Activated CD4-positive, alpha-beta T cell treated with anti-CD3 and anti-CD28 coated beads, Interleukin-2, amount 10 ng/mL, durations not matched to agents 7 days and 5 days (primary cell): ENCODE results near the gene NCF4. TPM values are rescaled to one million over a fixed set of nuclear protein-coding genes. Genes with fewer than 3 reads are reported as not detected.
A peak's percentile ranks its signal among the peaks of the same experiment; 100 is the strongest.

Experiments used
- CTCF ChIA-PET: fragments of 350-600 bp; sonication (Branson Sonifier 250); formaldehyde crosslinking; loops from one replicate; lab custom pipeline; 2021; ENCODE audit warnings: antibody characterized with exemption; lab: Charles Lee
- POLR2A ChIA-PET: fragments of 350-600 bp; sonication (Branson Sonifier 250); formaldehyde crosslinking; loops from one replicate; lab custom pipeline; 2021; ENCODE audit warnings: antibody characterized with exemption; lab: Charles Lee
- DNase-seq: peaks from one replicate; pipeline ENCODE4 v3.0.0-alpha.2; 2020
- H3K27ac Mint-ChIP-seq: one replicate; pipeline ENCODE4 v1.8.0; 2021; ENCODE audit warnings: mild to moderate bottlenecking, moderate library complexity, mixed read lengths
- H3K27me3 Mint-ChIP-seq: one replicate; pipeline ENCODE4 v1.8.0; 2021; ENCODE audit warnings: mixed read lengths
- H3K36me3 Mint-ChIP-seq: one replicate; pipeline ENCODE4 v1.8.0; 2021; ENCODE audit warnings: low read depth, mixed read lengths
- H3K4me1 Mint-ChIP-seq: one replicate; pipeline ENCODE4 v1.8.0; 2021; ENCODE audit warnings: mixed read lengths
- H3K4me3 Mint-ChIP-seq: one replicate; pipeline ENCODE4 v1.8.0; 2021; ENCODE audit warnings: mild to moderate bottlenecking, moderate library complexity, mixed read lengths
- H3K9me3 Mint-ChIP-seq: one replicate; pipeline ENCODE4 v1.8.0; 2021; ENCODE audit warnings: mixed read lengths
- total RNA-seq, 2 experiments: library from RNA; stranded (reverse); gene quantifications; one replicate each; pipeline ENCODE4 v1.2.3, GENCODE V29; 2021

Gene NCF4
- 10 to 100 TPM; 22.7 to 23.3 TPM for total RNA-seq

DNA sequence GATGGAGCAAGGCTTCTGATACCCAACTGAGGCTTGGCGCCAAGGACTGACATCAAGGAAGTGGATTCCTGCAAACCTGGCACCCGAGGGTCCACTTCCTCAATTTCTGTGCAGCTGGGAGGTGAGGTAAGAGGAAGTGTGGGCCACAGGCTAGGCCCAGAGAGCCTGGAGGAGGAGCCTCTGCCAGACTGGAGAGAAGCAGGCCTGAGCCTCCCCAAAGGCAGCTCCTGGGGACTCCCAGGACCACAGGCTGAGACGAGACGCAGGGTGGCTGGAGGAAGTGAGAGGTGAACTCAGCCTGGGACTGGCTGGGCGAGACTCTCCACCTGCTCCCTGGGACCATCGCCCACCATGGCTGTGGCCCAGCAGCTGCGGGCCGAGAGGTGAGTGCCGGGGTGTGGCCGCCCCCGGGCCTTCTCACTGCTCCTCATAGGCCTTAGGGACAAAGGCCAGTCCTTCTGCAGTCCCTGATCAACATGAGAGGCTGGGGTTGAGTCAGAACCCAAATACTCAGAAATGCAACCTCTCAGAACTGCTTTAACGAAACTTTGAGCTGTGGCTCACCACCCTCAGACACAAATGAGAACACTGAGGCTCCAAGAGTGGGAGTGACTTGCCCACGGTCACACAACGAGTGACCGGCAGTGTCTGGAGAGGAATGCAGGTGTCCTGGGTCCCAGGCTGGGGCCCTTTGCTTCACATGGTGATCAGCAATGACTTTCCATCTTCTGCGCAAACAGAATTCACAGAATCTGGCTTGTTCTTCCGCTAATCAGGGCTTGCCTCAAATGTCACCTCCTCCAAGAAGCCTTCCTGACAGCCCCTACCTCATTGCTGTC lies at the start of gene NCF4:
NCF4 (plus strand) TSS at position 186 of the 839 bp plus-strand sequence; CDS start at position 352, 166 bp downstream.
- CTCF ChIA-PET = interaction anchor here (0.6 to 2.6 kb wide), 12 partner anchors 8 to 551 kb away, joined by 3 to 10 read pairs (median 4); no protein-coding TSS in a partner anchor
- peaks cover 7% of the 10 kb centered on the region for H3K27me3 Mint-ChIP-seq
- peak within 1 kb of the TSS; percentile 66 for H3K4me3 Mint-ChIP-seq
- H3K27ac Mint-ChIP-seq = peak within 1 kb of the TSS; percentile 96
- POLR2A ChIA-PET = interaction anchor here (0.9 kb wide), 1 partner anchor 85 kb away, joined by 3 read pairs; the partner anchor contains the start of gene IFT27
- peak; percentile 53 for DNase-seq
- H3K9me3 Mint-ChIP-seq = no peaks in the 10 kb centered on the region
- peaks cover 41% of the 10 kb centered on the region for H3K4me1 Mint-ChIP-seq
- peaks cover 10% of the 10 kb centered on the region for H3K36me3 Mint-ChIP-seq

DNA sequence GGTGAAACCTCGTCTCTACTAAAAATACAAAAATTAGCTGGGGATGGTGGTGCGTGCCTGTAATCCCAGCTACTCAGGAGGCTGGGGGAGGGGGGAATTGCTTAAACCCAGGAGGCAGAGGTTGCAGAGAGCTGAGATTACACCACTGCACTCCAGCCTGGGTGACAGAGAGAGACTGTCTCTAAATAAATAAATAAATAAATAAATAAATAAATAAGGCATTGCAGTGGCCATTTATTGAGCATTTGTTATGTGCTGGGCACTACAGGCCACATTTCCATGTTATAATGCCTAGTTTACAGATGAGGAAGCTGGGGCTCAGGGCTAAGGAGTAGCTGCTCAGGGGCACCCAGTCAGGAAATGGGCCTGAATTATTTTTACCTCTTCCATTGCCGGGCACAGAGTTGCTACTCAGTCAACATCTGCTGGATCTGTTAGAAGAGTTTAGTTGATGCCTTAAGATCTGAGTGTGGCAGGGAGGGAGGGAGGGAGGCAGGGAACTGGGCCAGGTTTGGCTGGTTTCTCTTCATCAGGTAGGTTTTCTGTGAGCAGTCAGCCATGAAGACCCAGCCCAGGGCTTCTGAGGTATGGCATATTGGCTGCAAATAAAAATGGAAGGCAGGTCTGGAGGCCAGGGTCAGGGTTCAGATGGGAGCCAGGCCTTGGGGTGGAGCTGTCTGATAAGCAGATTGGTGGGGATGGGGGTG lies 49.6 kb upstream of the NCF4 start:
- Mint-ChIP-seq H3K36me3 (no peaks in the 10 kb centered on the region), H3K9me3 (no peaks in the 10 kb centered on the region), H3K4me3 (no peak overlapping the region), H3K27me3 (peaks cover 35% of the 10 kb centered on the region), H3K4me1 (peaks cover 19% of the 10 kb centered on the region), H3K27ac (no peak overlapping the region)
- ChIA-PET CTCF (interaction anchor here (0.5 to 4.3 kb wide), 4 partner anchors 23 to 287 kb away, joined by 3 to 11 read pairs (median 4); no protein-coding TSS in a partner anchor), POLR2A (no interaction called here)
- DNase-seq = no peak

GRCh38 chr22:36814801-36815200 lies 46.0 kb upstream of the NCF4 start:
- no peak for DNase-seq
- no peak overlapping the region for H3K27ac Mint-ChIP-seq
- H3K4me1 Mint-ChIP-seq = peaks cover 4% of the 10 kb centered on the region
- ChIA-PET POLR2A (no interaction called here), CTCF (interaction anchor here (0.7 kb wide), 1 partner anchor 24 kb away, joined by 4 read pairs; no protein-coding TSS in a partner anchor)
- H3K4me3 Mint-ChIP-seq = no peak overlapping the region
- H3K27me3 Mint-ChIP-seq = peaks cover 66% of the 10 kb centered on the region
- no peaks in the 10 kb centered on the region for H3K9me3 Mint-ChIP-seq
- H3K36me3 Mint-ChIP-seq = no peaks in the 10 kb centered on the region

GRCh38 chr22:36815558-36816338 lies 45.1 kb upstream of the NCF4 start:
- Mint-ChIP-seq H3K9me3 (no peaks in the 10 kb centered on the region), H3K36me3 (no peaks in the 10 kb centered on the region), H3K27me3 (peaks cover 75% of the 10 kb centered on the region), H3K4me3 (no peak overlapping the region), H3K27ac (no peak overlapping the region), H3K4me1 (peaks cover 4% of the 10 kb centered on the region)
- ChIA-PET POLR2A (no interaction called here), CTCF (no interaction called here)
- no peak for DNase-seq

DNA sequence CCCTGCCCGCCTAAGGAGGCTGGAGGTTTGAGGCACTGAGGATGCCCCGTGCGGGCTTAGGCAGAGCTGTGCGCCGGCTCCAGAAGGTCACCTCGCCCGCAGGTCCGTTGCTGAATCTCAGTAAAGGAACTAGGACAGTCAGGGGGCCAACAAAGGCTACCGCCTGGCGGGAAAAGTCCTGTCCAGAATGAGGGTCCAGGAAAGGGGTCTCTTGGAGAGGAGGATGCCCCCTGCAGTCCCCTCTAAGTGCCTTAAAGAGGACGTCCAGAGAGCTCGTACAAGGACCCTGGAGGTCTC lies 44.5 kb upstream of the NCF4 start:
- no peaks in the 10 kb centered on the region for H3K36me3 Mint-ChIP-seq
- POLR2A ChIA-PET = no interaction called here
- peaks cover 4% of the 10 kb centered on the region for H3K4me1 Mint-ChIP-seq
- CTCF ChIA-PET = no interaction called here
- H3K9me3 Mint-ChIP-seq = no peaks in the 10 kb centered on the region
- DNase-seq = no peak
- H3K4me3 Mint-ChIP-seq = no peak overlapping the region
- peaks cover 77% of the 10 kb centered on the region for H3K27me3 Mint-ChIP-seq
- no peak overlapping the region for H3K27ac Mint-ChIP-seq

GRCh38 chr22:36816636-36817524 lies 43.9 kb upstream of the NCF4 start, which contains the start of gene PVALB:
Gene PVALB, minus strand, starts transcription at chr22:36817035. Its CDS starts 30 bp downstream, at chr22:36817005.
- DNase-seq = no peak
- POLR2A ChIA-PET = no interaction called here

DNA sequence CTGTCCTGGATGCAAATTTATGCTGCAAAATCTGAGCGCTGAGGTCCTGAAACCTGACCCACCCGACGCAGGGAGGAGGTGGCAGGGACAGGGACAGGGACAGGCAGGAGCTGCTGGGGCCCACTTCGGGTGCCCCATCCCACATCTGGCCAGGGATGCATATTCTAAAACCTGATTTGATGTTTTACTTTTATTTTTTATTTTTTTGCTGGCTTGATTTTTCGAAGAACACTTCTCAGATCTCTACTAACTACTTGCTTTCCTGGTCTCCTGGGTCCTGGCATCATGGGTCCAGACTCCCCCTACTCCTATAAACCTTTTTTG lies 43.3 kb upstream of the NCF4 start:
- ChIA-PET POLR2A (no interaction called here), CTCF (no interaction called here)
- no peak overlapping the region for H3K27ac Mint-ChIP-seq
- H3K4me3 Mint-ChIP-seq = no peak overlapping the region
- H3K36me3 Mint-ChIP-seq = no peaks in the 10 kb centered on the region
- H3K27me3 Mint-ChIP-seq = peaks cover 77% of the 10 kb centered on the region
- H3K4me1 Mint-ChIP-seq = peaks cover 4% of the 10 kb centered on the region
- DNase-seq = no peak
- no peaks in the 10 kb centered on the region for H3K9me3 Mint-ChIP-seq

More at GRCh38 chr22:36816636-36817524, 43.9 kb upstream of the NCF4 start, which contains the start of gene PVALB:
- Mint-ChIP-seq H3K4me3 (no peak within 1 kb of the TSS), H3K27me3 (peaks cover 77% of the 10 kb centered on the region), H3K4me1 (peaks cover 4% of the 10 kb centered on the region), H3K27ac (no peak within 1 kb of the TSS), H3K36me3 (no peaks in the 10 kb centered on the region), H3K9me3 (no peaks in the 10 kb centered on the region)
- CTCF ChIA-PET = no interaction called here

- H3K4me3 Mint-ChIP-seq = no peak overlapping the region
Measured at GRCh38 chr22:36818010-36818642, 42.7 kb upstream of the NCF4 start.

GRCh38 chr22:36819112-36819511 lies 41.7 kb upstream of the NCF4 start:
- no peaks in the 10 kb centered on the region for H3K9me3 Mint-ChIP-seq
- no peak for DNase-seq
- H3K36me3 Mint-ChIP-seq = no peaks in the 10 kb centered on the region
- H3K27ac Mint-ChIP-seq = no peak overlapping the region
- peaks cover 63% of the 10 kb centered on the region for H3K27me3 Mint-ChIP-seq
- H3K4me3 Mint-ChIP-seq = no peak overlapping the region
- ChIA-PET POLR2A (no interaction called here), CTCF (interaction anchor here (1.7 kb wide), 1 partner anchor 13 kb away, joined by 4 read pairs; no protein-coding TSS in a partner anchor)
- H3K4me1 Mint-ChIP-seq = peaks cover 4% of the 10 kb centered on the region

More at GRCh38 chr22:36818010-36818642, 42.7 kb upstream of the NCF4 start:
- CTCF ChIA-PET = interaction anchor here (1.2 to 1.7 kb wide), 2 partner anchors 12 to 38 kb away, joined by 4 read pairs; no protein-coding TSS in a partner anchor
- peaks cover 4% of the 10 kb centered on the region for H3K4me1 Mint-ChIP-seq
- no peaks in the 10 kb centered on the region for H3K9me3 Mint-ChIP-seq
- POLR2A ChIA-PET = no interaction called here
- peaks cover 72% of the 10 kb centered on the region for H3K27me3 Mint-ChIP-seq
- no peak overlapping the region for H3K27ac Mint-ChIP-seq
- DNase-seq = no peak
- H3K36me3 Mint-ChIP-seq = no peaks in the 10 kb centered on the region

DNA sequence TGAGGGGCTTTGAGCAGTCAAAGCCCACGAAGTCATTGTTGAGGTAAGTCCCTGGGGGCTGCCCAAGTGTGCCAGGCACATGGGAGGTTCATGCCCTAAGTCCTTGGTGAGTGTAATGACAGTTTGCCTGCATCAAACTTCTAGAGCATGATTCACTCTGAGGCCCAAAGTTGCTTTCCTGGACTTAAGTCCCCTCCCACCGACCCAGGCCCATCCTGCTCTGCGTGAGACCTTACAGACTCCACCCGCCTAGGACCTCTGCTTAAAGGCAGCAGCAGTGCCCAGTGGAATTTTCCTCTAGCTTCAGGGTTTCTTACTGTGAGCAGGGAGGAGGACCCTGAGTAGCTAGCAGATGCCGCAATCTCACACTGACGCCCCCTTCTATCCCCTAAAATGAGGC lies 38.2 kb upstream of the NCF4 start:
- Mint-ChIP-seq H3K27me3 (peaks cover 41% of the 10 kb centered on the region), H3K4me1 (peaks cover 3% of the 10 kb centered on the region), H3K36me3 (no peaks in the 10 kb centered on the region), H3K27ac (no peak overlapping the region), H3K4me3 (no peak overlapping the region), H3K9me3 (no peaks in the 10 kb centered on the region)
- POLR2A ChIA-PET = no interaction called here
- CTCF ChIA-PET = no interaction called here
- DNase-seq = no peak

GRCh38 chr22:36823186-36823839 lies 37.5 kb upstream of the NCF4 start:
- peaks cover 37% of the 10 kb centered on the region for H3K27me3 Mint-ChIP-seq
- no peaks in the 10 kb centered on the region for H3K9me3 Mint-ChIP-seq
- ChIA-PET CTCF (interaction anchor here (1.3 kb wide), 1 partner anchor 30 kb away, joined by 3 read pairs; no protein-coding TSS in a partner anchor), POLR2A (no interaction called here)
- H3K36me3 Mint-ChIP-seq = no peaks in the 10 kb centered on the region
- no peak overlapping the region for H3K27ac Mint-ChIP-seq
- peaks cover 1% of the 10 kb centered on the region for H3K4me1 Mint-ChIP-seq
- no peak overlapping the region for H3K4me3 Mint-ChIP-seq
- no peak for DNase-seq
